GM23338 (cell line): Measurements from ENCODE around the gene ERC1. TPM values are rescaled to one million over a fixed set of nuclear protein-coding genes. Genes with fewer than 3 reads are reported as not detected.

Source experiments
- ATAC-seq: fragments of 200-7000 bp; cut with Tn5 transposase; 3 replicates; pipeline ENCODE4 v1.9.1; 2020
- DNase-seq: peaks from one replicate; pipeline ENCODE4 v3.0.0-alpha.2; 2015; ENCODE audit warnings: low spot score
- H2AFZ ChIP-seq: fragments of 200-600 bp; sonication (generic); 2 replicates; pipeline ENCODE4 v1.8.0; 2016; ENCODE audit warnings: antibody characterized with exemption, mild to moderate bottlenecking, moderate library complexity
- H3F3A ChIP-seq: fragments of 200-600 bp; sonication (generic); replicated peaks from 2 replicates; pipeline ENCODE4 v1.8.0; 2017; ENCODE audit warnings: antibody characterized with exemption, mixed run types, low read depth
- H3K27ac ChIP-seq: fragments of 200-600 bp; sonication (generic); 2 replicates; pipeline ENCODE4 v1.6.1; 2016; ENCODE audit warnings: low read depth
- H3K27me3 ChIP-seq: fragments of 200-600 bp; sonication (generic); 2 replicates; pipeline ENCODE4 v1.8.0; 2016; ENCODE audit warnings: mild to moderate bottlenecking, mixed run types, moderate library complexity; ENCODE audit not compliant: insufficient read depth
- H3K36me3 ChIP-seq: fragments of 200-600 bp; sonication (generic); 2 replicates; pipeline ENCODE4 v1.8.0; 2016; ENCODE audit warnings: mild to moderate bottlenecking; ENCODE audit not compliant: insufficient read depth
- H3K4me1 ChIP-seq: fragments of 200-600 bp; sonication (generic); 2 replicates; pipeline ENCODE4 v1.8.0; 2016; ENCODE audit warnings: mild to moderate bottlenecking, moderate library complexity; ENCODE audit not compliant: insufficient read depth
- H3K4me2 ChIP-seq: fragments of 200-600 bp; sonication (generic); 2 replicates; pipeline ENCODE4 v1.7.1; 2017; ENCODE audit warnings: mixed run types
- H3K4me3 ChIP-seq: fragments of 200-600 bp; sonication (generic); 2 replicates; pipeline ENCODE4 v1.6.1; 2016; ENCODE audit warnings: mixed run types
- H3K79me2 ChIP-seq: fragments of 200-600 bp; sonication (generic); replicated peaks from 2 replicates; pipeline ENCODE4 v1.8.0; 2017; ENCODE audit warnings: mild to moderate bottlenecking; ENCODE audit not compliant: insufficient read depth
- H3K9me2 ChIP-seq: fragments of 200-600 bp; sonication (generic); 2 replicates; pipeline ENCODE4 v1.8.0; 2017; ENCODE audit not compliant: insufficient read depth
- H4K20me1 ChIP-seq: fragments of 200-600 bp; sonication (generic); replicated peaks from 2 replicates; pipeline ENCODE4 v1.8.0; 2017; ENCODE audit warnings: mild to moderate bottlenecking; ENCODE audit not compliant: insufficient read depth
- H3K27ac Mint-ChIP-seq: 2 replicates; pipeline ENCODE4 v1.8.0; 2020; ENCODE audit warnings: inconsistent platforms, mild to moderate bottlenecking, moderate library complexity, mixed read lengths
- H3K27me3 Mint-ChIP-seq: 3 replicates; pipeline ENCODE4 v1.8.0; 2022; ENCODE audit warnings: low read depth, mild to moderate bottlenecking, moderate library complexity, mixed read lengths, inconsistent platforms; ENCODE audit not compliant: insufficient read depth, poor library complexity
- H3K36me3 Mint-ChIP-seq: 3 replicates; pipeline ENCODE4 v1.8.0; 2021; ENCODE audit warnings: low read depth, mild to moderate bottlenecking, inconsistent platforms, moderate library complexity, mixed read lengths
- H3K4me1 Mint-ChIP-seq: 3 replicates; pipeline ENCODE4 v1.8.0; 2020; ENCODE audit warnings: mild to moderate bottlenecking, inconsistent platforms, mixed read lengths
- H3K4me3 Mint-ChIP-seq: 3 replicates; pipeline ENCODE4 v1.8.0; 2021; ENCODE audit warnings: moderate library complexity, mild to moderate bottlenecking, inconsistent platforms, mixed read lengths
- H3K9me3 Mint-ChIP-seq: 3 replicates; pipeline ENCODE4 v1.8.0; 2020; ENCODE audit warnings: moderate library complexity, mild to moderate bottlenecking, inconsistent platforms, mixed read lengths
- CREB1 ChIP-seq: fragments of 250-450 bp; sonication (Bioruptor Pico); IDR thresholded peaks from 2 replicates; pipeline ENCODE4 v1.5.0; 2020; ENCODE audit warnings: low read depth, mild to moderate bottlenecking, moderate library complexity
- CTCF ChIP-seq, 2 experiments: fragments of 200-600 bp in 1 of 2; sonication (generic) in 1 of 2; conservative IDR thresholded peaks; 2 replicates each; pipeline versions ENCODE4 v1.5.1 to v1.6.1; 2016 to 2017; ENCODE audit warnings: antibody characterized with exemption in 2 of 2, low read depth in 2 of 2, mild to moderate bottlenecking in 2 of 2, moderate library complexity in 1 of 2
- ETS1 ChIP-seq: IDR thresholded peaks from 2 replicates; pipeline ENCODE4 v1.6.1; 2016; ENCODE audit warnings: antibody characterized with exemption
- EZH2 ChIP-seq: fragments of 200-600 bp; sonication (generic); IDR thresholded peaks from one replicate; pipeline ENCODE4 v1.8.0; 2017; ENCODE audit warnings: antibody characterized with exemption, mild to moderate bottlenecking, low read depth; ENCODE audit not compliant: unreplicated experiment
- EZH2phosphoT487 ChIP-seq: fragments of 200-600 bp; sonication (generic); IDR thresholded peaks from one replicate; pipeline ENCODE4 v1.8.1; 2018; ENCODE audit warnings: antibody characterized with exemption; ENCODE audit not compliant: unreplicated experiment
- JUNB ChIP-seq: IDR thresholded peaks from one replicate; pipeline ENCODE4 v1.6.1; 2016; ENCODE audit warnings: antibody characterized with exemption; ENCODE audit not compliant: unreplicated experiment
- NANOG ChIP-seq: IDR thresholded peaks from 2 replicates; pipeline ENCODE4 v1.6.1; 2016; ENCODE audit warnings: antibody characterized with exemption, borderline replicate concordance
- POLR2AphosphoS5 ChIP-seq: IDR thresholded peaks from 2 replicates; pipeline ENCODE4 v1.6.1; 2016; ENCODE audit warnings: antibody characterized with exemption, low read depth
- REST ChIP-seq: IDR thresholded peaks from one replicate; pipeline ENCODE4 v1.6.1; 2018; ENCODE audit warnings: antibody characterized with exemption; ENCODE audit not compliant: unreplicated experiment
- STAT1 ChIP-seq: IDR thresholded peaks from one replicate; pipeline ENCODE4 v1.6.1; 2016; ENCODE audit warnings: antibody characterized with exemption; ENCODE audit not compliant: unreplicated experiment
- ZNF114 ChIP-seq: fragments of 250-450 bp; sonication (Bioruptor Pico); IDR thresholded peaks from 2 replicates; pipeline ENCODE4 v1.5.0; 2020; ENCODE audit warnings: mild to moderate bottlenecking, moderate library complexity
- ZNF331 ChIP-seq: fragments of 250-450 bp; sonication (Bioruptor Pico); IDR thresholded peaks from 2 replicates; pipeline ENCODE4 v1.5.0; 2020; ENCODE audit warnings: low read depth, mild to moderate bottlenecking, moderate library complexity
- polyA plus RNA-seq: library from polyadenylated mRNA; unstranded; fragments of >200 nt; fragmentation: Nextera tagmentation; extraction: Ambion mirVana; gene quantifications from 2 replicates; pipeline ENCODE4 v1.2.1, GENCODE V29; 2016
- total RNA-seq: library from RNA; depleted of rRNA; stranded (reverse); fragments of >200 nt; shearing (Covaris generic); gene quantifications from 2 replicates; pipeline ENCODE4 v1.2.3, GENCODE V29; 2014

Gene ERC1
- total and polyA plus RNA-seq, 2 experiments from 2014 or later: 28.1 to 35.3 TPM

GRCh38 chr12:1435456-1435855, 444.4 kb downstream of the ERC1 start:
- Histone ChIP-seq H2AFZ (no peak overlapping the region), H3K27ac (no peak overlapping the region), H3K9me2 (no peaks in the 10 kb centered on the region), H3K4me3 (no peak overlapping the region), H3K4me1 (no peaks in the 10 kb centered on the region), H3F3A (no peaks in the 10 kb centered on the region), H3K4me2 (no peak overlapping the region), H4K20me1 (0 out of 2 replicates have a peak, but pooled peaks cover 3% of the 10 kb centered on the region), H3K36me3 (no peaks in the 10 kb centered on the region), H3K79me2 (no peaks in the 10 kb centered on the region), H3K27me3 (no peaks in the 10 kb centered on the region)
- no peaks in the 10 kb centered on the region for H3K27me3 Mint-ChIP-seq
- no peaks in the 10 kb centered on the region for H3K4me1 Mint-ChIP-seq
- no peaks in the 10 kb centered on the region for H3K9me3 Mint-ChIP-seq
- no peak overlapping the region for H3K27ac Mint-ChIP-seq
- TF ChIP-seq NANOG (no peak), REST (no peak), POLR2AphosphoS5 (no peak)
- ATAC-seq (no peak), DNase-seq (no peak)
- H3K36me3 Mint-ChIP-seq: no peaks in the 10 kb centered on the region
- no peak overlapping the region for H3K4me3 Mint-ChIP-seq

- Histone ChIP-seq H3K79me2 (no peaks in the 10 kb centered on the region), H4K20me1 (0 out of 2 replicates have a peak, but pooled peaks cover 3% of the 10 kb centered on the region), H3K36me3 (no peaks in the 10 kb centered on the region), H3K4me3 (no peak overlapping the region), H2AFZ (no peak overlapping the region), H3K27me3 (no peaks in the 10 kb centered on the region), H3K4me1 (no peaks in the 10 kb centered on the region), H3K27ac (no peak overlapping the region), H3K4me2 (no peak overlapping the region), H3K9me2 (no peaks in the 10 kb centered on the region), H3F3A (no peaks in the 10 kb centered on the region)
- Mint-ChIP-seq H3K9me3 (no peaks in the 10 kb centered on the region), H3K4me3 (no peak overlapping the region), H3K36me3 (no peaks in the 10 kb centered on the region), H3K27me3 (no peaks in the 10 kb centered on the region), H3K4me1 (no peaks in the 10 kb centered on the region), H3K27ac (no peak overlapping the region)
- no peak for ATAC-seq
- no peak for DNase-seq
- TF ChIP-seq EZH2: no peak
- no peak for TF ChIP-seq JUNB
- no peak for TF ChIP-seq POLR2AphosphoS5
- no peak for TF ChIP-seq ZNF114
- TF ChIP-seq ZNF331: no peak
- TF ChIP-seq ETS1: no peak
- TF ChIP-seq EZH2phosphoT487: no peak
- TF ChIP-seq CTCF (conservative IDR thresholded peaks at IDR 0.05; ENCODE audit: low read depth in 2 of 2): no peak
- no peak for TF ChIP-seq CREB1 (CRISPR knock-in tag)
- TF ChIP-seq NANOG: no peak
- TF ChIP-seq REST: no peak
- TF ChIP-seq STAT1: no peak
These were observed 445.0 kb downstream of the ERC1 start for GRCh38 chr12:1436015-1436414.
